ENCODE measurements around the gene WWC2. TPM values are rescaled to one million over a fixed set of nuclear protein-coding genes. Genes with fewer than 3 reads are reported as not detected.

The WWC2 gene
- total RNA-seq, 1 donor from 2014 or later, result 39.6 TPM

DNA sequence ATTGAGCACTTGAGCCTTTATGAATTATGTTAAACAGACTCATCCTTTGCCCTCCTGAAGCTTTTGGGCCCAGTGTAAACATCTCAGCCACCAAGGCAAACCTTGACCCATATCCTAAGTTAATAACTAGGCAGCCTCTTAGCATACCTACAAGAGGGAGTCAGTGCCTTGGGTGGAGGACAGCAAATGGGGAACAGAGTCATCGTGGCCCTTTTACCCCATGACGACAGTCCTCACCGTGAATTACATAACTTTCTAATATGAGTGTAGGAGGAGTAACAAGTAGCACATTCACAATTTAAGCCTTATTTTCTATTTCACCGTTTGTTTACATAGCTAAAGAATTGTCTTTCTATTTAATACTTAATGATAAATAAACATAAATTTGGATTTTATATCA, 204.2 kb downstream of the WWC2 start:
- Mint-ChIP-seq H3K4me3 (no peak overlapping the region), H3K36me3 (peaks cover 18% of the 10 kb centered on the region), H3K4me1 (peaks cover 4% of the 10 kb centered on the region), H3K27ac (no peak overlapping the region), H3K9me3 (no peaks in the 10 kb centered on the region), H3K27me3 (ENCODE audit: insufficient read depth, low read depth) (no peaks in the 10 kb centered on the region)
- TF ChIP-seq EZH2 (IDR thresholded peaks at IDR 0.05) (no peak), CTCF (IDR thresholded peaks at IDR 0.05) (no peak), EZH2phosphoT487 (IDR thresholded peaks at IDR 0.05) (no peak)
- Histone ChIP-seq H3K36me3 (no peaks in the 10 kb centered on the region), H3K79me2 (ENCODE audit: low read depth) (no peaks in the 10 kb centered on the region), H3K4me1 (peaks cover 5% of the 10 kb centered on the region), H3K9ac (no peak overlapping the region), H3K27me3 (no peaks in the 10 kb centered on the region), H3K4me2 (no peak overlapping the region), H3K27ac (no peak overlapping the region), H4K20me1 (ENCODE audit: low read depth) (no peaks in the 10 kb centered on the region), H2AFZ (replicated peaks) (no peak overlapping the region), H3K9me3 (ENCODE audit: low read depth) (no peaks in the 10 kb centered on the region), H3K4me3 (no peak overlapping the region), H3F3A (ENCODE audit: low read depth) (no peaks in the 10 kb centered on the region)
- DNase-seq (ENCODE audit: low spot score), result no peak

DNA sequence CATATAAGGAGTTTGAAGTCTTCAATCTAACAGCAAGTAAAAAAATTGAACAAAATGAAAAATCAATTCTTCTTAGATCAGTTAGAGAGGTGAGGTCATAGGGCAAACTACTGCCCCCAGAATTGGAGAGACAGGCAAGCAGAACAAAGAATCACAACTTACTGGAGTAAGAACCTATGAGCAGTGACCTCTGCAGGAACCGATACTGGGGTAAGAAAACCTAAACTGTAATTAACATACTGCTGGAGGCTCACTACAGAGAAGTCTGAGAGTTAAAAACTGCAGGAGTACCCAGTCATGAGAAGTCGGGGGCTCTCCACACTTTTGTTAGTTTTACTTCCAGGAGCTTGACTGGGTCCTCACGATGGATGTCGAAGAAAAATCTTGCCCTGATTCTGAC, 205.0 kb downstream of the WWC2 start:
- Histone ChIP-seq H3K79me2 (ENCODE audit: low read depth) (no peaks in the 10 kb centered on the region), H3K4me3 (no peak overlapping the region), H3K27ac (no peak overlapping the region), H3K4me2 (no peak overlapping the region), H3K9ac (no peak overlapping the region), H2AFZ (replicated peaks) (no peak overlapping the region), H3K4me1 (peaks cover 5% of the 10 kb centered on the region), H3K9me3 (ENCODE audit: low read depth) (no peaks in the 10 kb centered on the region), H4K20me1 (ENCODE audit: low read depth) (no peaks in the 10 kb centered on the region), H3K27me3 (no peaks in the 10 kb centered on the region), H3F3A (ENCODE audit: low read depth) (no peaks in the 10 kb centered on the region), H3K36me3 (no peaks in the 10 kb centered on the region)
- H3K27ac Mint-ChIP-seq, result no peak overlapping the region
- H3K4me3 Mint-ChIP-seq, result no peak overlapping the region
- peaks cover 19% of the 10 kb centered on the region for H3K36me3 Mint-ChIP-seq
- no peak for DNase-seq (ENCODE audit: low spot score)
- H3K9me3 Mint-ChIP-seq, result no peaks in the 10 kb centered on the region
- TF ChIP-seq EZH2phosphoT487 (IDR thresholded peaks at IDR 0.05), result no peak
- no peak for TF ChIP-seq EZH2 (IDR thresholded peaks at IDR 0.05)
- no peak for TF ChIP-seq CTCF (IDR thresholded peaks at IDR 0.05)
- no peaks in the 10 kb centered on the region for H3K27me3 Mint-ChIP-seq (ENCODE audit: insufficient read depth, low read depth)
- peaks cover 4% of the 10 kb centered on the region for H3K4me1 Mint-ChIP-seq

- peaks cover 20% of the 10 kb centered on the region for H3K36me3 Mint-ChIP-seq
- no peak for TF ChIP-seq CTCF (IDR thresholded peaks at IDR 0.05)
- no peak for TF ChIP-seq EZH2phosphoT487 (IDR thresholded peaks at IDR 0.05)
- TF ChIP-seq EZH2 (IDR thresholded peaks at IDR 0.05), result no peak
- no peaks in the 10 kb centered on the region for H3K27me3 ChIP-seq
- H3K4me1 Mint-ChIP-seq, result peaks cover 3% of the 10 kb centered on the region
- no peaks in the 10 kb centered on the region for H4K20me1 ChIP-seq (ENCODE audit: low read depth)
- no peaks in the 10 kb centered on the region for H3F3A ChIP-seq (ENCODE audit: low read depth)
- H3K9me3 ChIP-seq (ENCODE audit: low read depth), result no peaks in the 10 kb centered on the region
- H2AFZ ChIP-seq (replicated peaks), result no peak overlapping the region
- no peaks in the 10 kb centered on the region for H3K27me3 Mint-ChIP-seq (ENCODE audit: insufficient read depth, low read depth)
- DNase-seq (ENCODE audit: low spot score), result no peak
- no peaks in the 10 kb centered on the region for H3K79me2 ChIP-seq (ENCODE audit: low read depth)
- H3K9ac ChIP-seq, result no peak overlapping the region
- H3K4me1 ChIP-seq, result peaks cover 5% of the 10 kb centered on the region
- H3K36me3 ChIP-seq, result no peaks in the 10 kb centered on the region
- H3K4me3 Mint-ChIP-seq, result no peak overlapping the region
- no peak overlapping the region for H3K4me2 ChIP-seq
- no peak overlapping the region for H3K27ac ChIP-seq
- H3K4me3 ChIP-seq, result no peak overlapping the region
- no peak overlapping the region for H3K27ac Mint-ChIP-seq
- no peaks in the 10 kb centered on the region for H3K9me3 Mint-ChIP-seq
Observed at GRCh38 chr4:183304538-183304937, 205.5 kb downstream of the WWC2 start.
